ENCODE data around the gene WDR86. TPM values are rescaled to one million over a fixed set of nuclear protein-coding genes. Genes with fewer than 3 reads are reported as not detected.

The WDR86 gene
- total RNA-seq, 1 experiment from 2014 or later: not detected

- no peak for DNase-seq (ENCODE audit: low spot score)
These were observed 18.5 kb downstream of the WDR86 start for GRCh38 chr7:151391358-151391730.

GRCh38 chr7:151390598-151391357, 19.1 kb downstream of the WDR86 start:
- no peak for DNase-seq (ENCODE audit: low spot score)

GRCh38 chr7:151389768-151390597, 19.9 kb downstream of the WDR86 start:
- DNase-seq (ENCODE audit: low spot score): no peak

GRCh38 chr7:151389096-151389767, 20.6 kb downstream of the WDR86 start:
- no peak for DNase-seq (ENCODE audit: low spot score)

GRCh38 chr7:151388430-151388829, 21.4 kb downstream of the WDR86 start:
- no peak for DNase-seq (ENCODE audit: low spot score)

- DNase-seq (ENCODE audit: low spot score): no peak
These were observed 21.9 kb downstream of the WDR86 start for GRCh38 chr7:151388007-151388297.

GRCh38 chr7:151387161-151388006, 22.5 kb downstream of the WDR86 start:
- no peak for DNase-seq (ENCODE audit: low spot score)

- no peak for DNase-seq (ENCODE audit: low spot score)
These were observed 23.3 kb downstream of the WDR86 start for GRCh38 chr7:151386301-151387160.

- no peak for DNase-seq (ENCODE audit: low spot score)
These were observed 24.1 kb downstream of the WDR86 start for GRCh38 chr7:151385626-151386300.

- DNase-seq (ENCODE audit: low spot score): no peak
These were observed 24.8 kb downstream of the WDR86 start for GRCh38 chr7:151384776-151385625.

- no peak for DNase-seq (ENCODE audit: low spot score)
These were observed 25.5 kb downstream of the WDR86 start for GRCh38 chr7:151384352-151384697.

GRCh38 chr7:151383638-151384351, 26.0 kb downstream of the WDR86 start:
- no peak for DNase-seq (ENCODE audit: low spot score)

- DNase-seq (ENCODE audit: low spot score): no peak
These were observed 27.6 kb downstream of the WDR86 start for GRCh38 chr7:151382079-151382885.

- DNase-seq (ENCODE audit: low spot score): no peak
These were observed 28.3 kb downstream of the WDR86 start for GRCh38 chr7:151381348-151382078.

- no peak for DNase-seq (ENCODE audit: low spot score)
These were observed 28.8 kb downstream of the WDR86 start for GRCh38 chr7:151381098-151381347.

GRCh38 chr7:151380199-151381097, 29.4 kb downstream of the WDR86 start:
- DNase-seq (ENCODE audit: low spot score): no peak
